Panc1 (cell line): ENCODE data around the gene CTNND2. TPM values are rescaled to one million over a fixed set of nuclear protein-coding genes. Genes with fewer than 3 reads are reported as not detected.

Experiments
- ATAC-seq: fragments of 200-7000 bp; cut with Tn5 transposase; 2 replicates; pipeline ENCODE4 v1.9.1; 2020; ENCODE audit warnings: mild to moderate bottlenecking, moderate library complexity
- BruUV-seq: library from RNA; stranded (reverse); fragments of 400-500 nt; replicated peaks from 2 replicates; lab custom pipeline; 2021; lab: Mats Ljungman, UMichigan
- CTCF ChIA-PET: fragments of 300-600 bp; sonication (Branson Sonifier 250); formaldehyde crosslinking; loops from one replicate; lab custom pipeline; 2022; ENCODE audit warnings: antibody characterized with exemption; lab: Charles Lee
- POLR2A ChIA-PET: fragments of 300-600 bp; sonication (Branson Sonifier 250); formaldehyde crosslinking; loops from one replicate; lab custom pipeline; 2022; ENCODE audit warnings: antibody characterized with exemption; lab: Charles Lee
- DNase-seq: peaks from one replicate; pipeline ENCODE4 v3.0.0-alpha.2; 2010; ENCODE audit warnings: low read depth, low spot score
- H3K27ac ChIP-seq: 2 replicates; pipeline ENCODE4 v1.5.1; 2011; ENCODE audit warnings: mild to moderate bottlenecking, low read length, inconsistent platforms
- H3K27me3 ChIP-seq: fragments of 200-500 bp; sonication (Bioruptor generic); 2 replicates; pipeline ENCODE4 v1.6.0; 2014; ENCODE audit warnings: low read length, inconsistent platforms; ENCODE audit not compliant: control insufficient read depth, insufficient read depth
- H3K36me3 ChIP-seq: fragments of 200-500 bp; sonication (Bioruptor generic); 2 replicates; pipeline ENCODE4 v1.5.1; 2014; ENCODE audit warnings: inconsistent platforms, mild to moderate bottlenecking, low read length, moderate library complexity; ENCODE audit not compliant: control insufficient read depth, insufficient read depth
- H3K4me1 ChIP-seq: 2 replicates; pipeline ENCODE4 v1.5.1; 2011; ENCODE audit warnings: inconsistent platforms, mild to moderate bottlenecking, low read length, moderate library complexity; ENCODE audit not compliant: control insufficient read depth, insufficient read depth
- H3K4me3 ChIP-seq, 2 experiments: 2 replicates each; pipeline ENCODE4 v1.5.1; 2011 to 2012; ENCODE audit warnings: low read depth in 2 of 2, low read length in 2 of 2, mild to moderate bottlenecking in 2 of 2, inconsistent platforms in 1 of 2, moderate library complexity in 1 of 2
- H3K9me3 ChIP-seq: fragments of 200-500 bp; sonication (Bioruptor generic); 2 replicates; pipeline ENCODE4 v1.5.1; 2014; ENCODE audit warnings: low read depth, mild to moderate bottlenecking, inconsistent platforms, low read length, moderate library complexity; ENCODE audit not compliant: control insufficient read depth, insufficient read depth
- POLR2AphosphoS5 ChIP-seq: IDR thresholded peaks from 2 replicates; pipeline ENCODE4 v1.6.1; 2012; ENCODE audit warnings: mild to moderate bottlenecking, low read depth, low read length, moderate library complexity
- SIN3A ChIP-seq: IDR thresholded peaks from 2 replicates; pipeline ENCODE4 v1.6.1; 2012; ENCODE audit warnings: low read depth, mild to moderate bottlenecking, low read length, moderate library complexity, borderline replicate concordance; ENCODE audit not compliant: insufficient read depth
- TCF7L2 ChIP-seq: IDR thresholded peaks from 2 replicates; pipeline ENCODE4 v1.6.1; 2011; ENCODE audit warnings: mild to moderate bottlenecking, low read depth, low read length, inconsistent platforms
- in situ Hi-C: cut with HindIII; loops from 2 replicates; pipeline ENCODE4 v1.10.0; 2016; ENCODE audit warnings: low sequenced_read_pairs, low pct_unique_long_range_greater_than_20kb
- intact Hi-C: fragments of 100-400 bp; cut with micrococcal nuclease; formaldehyde crosslinking; loops from one replicate; pipeline ENCODE4 v1.10.0; 2022; ENCODE audit not compliant: unreplicated experiment
- total RNA-seq: library from RNA; stranded (reverse); gene quantifications from one replicate; pipeline ENCODE4 v1.2.1, GENCODE V29; 2021; ENCODE audit not compliant: unreplicated experiment
- TF ChIP-seq, protein P1 (sequence below): fragments of 450-650 bp; IDR thresholded peaks from 2 replicates; pipeline ENCODE4 v1.5.1; 2017; ENCODE audit warnings: mild to moderate bottlenecking
- TF ChIP-seq, protein P2 (sequence below), 2 experiments: IDR thresholded peaks; 2 replicates each; pipeline ENCODE4 v1.6.1; 2011 to 2012; ENCODE audit warnings: low read depth in 2 of 2, control low read depth in 1 of 2, low read length in 1 of 2, mild to moderate bottlenecking in 1 of 2, moderate library complexity in 1 of 2; ENCODE audit not compliant: insufficient read depth in 1 of 2

Gene CTNND2
- total RNA-seq, 1 experiment from 2014 or later = 1.0 TPM

DNA sequence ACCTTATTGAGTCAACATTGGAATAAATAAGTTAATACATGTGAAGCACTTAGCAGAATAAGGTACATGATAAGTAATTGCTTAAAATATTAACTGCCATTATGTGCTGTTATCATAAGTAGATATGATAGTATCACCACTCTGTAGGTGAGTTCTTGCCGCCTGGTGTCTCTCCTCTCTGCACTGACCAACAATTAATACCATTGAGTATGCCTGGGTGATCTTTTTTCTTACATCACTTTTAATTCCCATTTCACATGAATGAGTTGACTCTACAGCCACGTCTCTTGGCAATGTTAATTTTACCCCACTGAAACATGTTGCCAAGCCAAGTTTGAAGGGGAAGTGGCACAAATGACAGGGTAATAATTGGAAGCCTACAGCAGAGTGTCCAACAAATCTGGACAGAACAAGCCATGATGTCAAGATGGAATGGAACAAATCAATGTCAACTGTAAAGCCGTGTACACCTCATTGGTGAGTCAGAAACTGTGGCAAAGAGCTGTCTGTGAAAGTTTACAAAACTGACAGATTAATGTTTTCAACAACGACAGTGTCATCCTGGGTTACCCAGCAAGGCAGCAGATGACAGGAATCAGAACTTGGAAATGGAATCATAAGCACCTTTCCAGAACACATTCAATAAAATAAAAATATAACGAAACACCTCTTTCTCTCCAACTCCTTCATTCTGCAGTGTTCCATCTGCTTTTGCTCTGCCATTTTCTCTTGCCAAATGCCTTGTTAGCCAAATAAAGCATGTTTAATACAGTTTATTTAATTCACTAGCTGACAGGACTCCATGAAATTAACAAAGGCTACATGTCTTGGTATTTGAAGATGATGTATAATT, 330.9 kb downstream of the CTNND2 start:
- in situ Hi-C loops = no loop called here
- ChIA-PET CTCF (no interaction called here), POLR2A (no interaction called here)

DNA sequence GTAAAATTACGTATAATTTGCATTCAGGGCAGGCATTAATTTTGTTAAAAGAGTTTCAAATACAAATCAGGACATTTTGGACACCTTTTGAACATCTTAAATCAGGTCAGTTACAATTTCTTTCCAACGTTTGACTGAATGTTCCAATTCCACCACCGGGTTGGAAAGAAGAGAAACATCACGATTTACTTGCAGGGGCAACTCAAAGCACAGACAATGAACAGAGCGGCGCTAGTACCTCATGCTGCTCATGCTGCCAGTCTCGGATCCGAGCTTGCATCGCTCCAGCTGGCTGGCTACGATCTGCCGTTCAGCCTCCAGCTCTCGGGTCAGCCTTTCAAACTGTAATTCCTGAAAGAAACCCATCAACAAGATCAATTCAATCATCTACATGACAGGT, 339.5 kb downstream of the CTNND2 start:
- no peak for ATAC-seq
- intact Hi-C loops (no loop called here), in situ Hi-C loops (no loop called here)
- H3K27ac ChIP-seq = no peak overlapping the region
- H3K9me3 ChIP-seq = no peaks in the 10 kb centered on the region
- no peaks in the 10 kb centered on the region for H3K4me1 ChIP-seq
- no TSS peak for BruUV-seq
- DNase-seq = no peak
- ChIA-PET POLR2A (no interaction called here), CTCF (no interaction called here)
- TF ChIP-seq, protein P1, sequence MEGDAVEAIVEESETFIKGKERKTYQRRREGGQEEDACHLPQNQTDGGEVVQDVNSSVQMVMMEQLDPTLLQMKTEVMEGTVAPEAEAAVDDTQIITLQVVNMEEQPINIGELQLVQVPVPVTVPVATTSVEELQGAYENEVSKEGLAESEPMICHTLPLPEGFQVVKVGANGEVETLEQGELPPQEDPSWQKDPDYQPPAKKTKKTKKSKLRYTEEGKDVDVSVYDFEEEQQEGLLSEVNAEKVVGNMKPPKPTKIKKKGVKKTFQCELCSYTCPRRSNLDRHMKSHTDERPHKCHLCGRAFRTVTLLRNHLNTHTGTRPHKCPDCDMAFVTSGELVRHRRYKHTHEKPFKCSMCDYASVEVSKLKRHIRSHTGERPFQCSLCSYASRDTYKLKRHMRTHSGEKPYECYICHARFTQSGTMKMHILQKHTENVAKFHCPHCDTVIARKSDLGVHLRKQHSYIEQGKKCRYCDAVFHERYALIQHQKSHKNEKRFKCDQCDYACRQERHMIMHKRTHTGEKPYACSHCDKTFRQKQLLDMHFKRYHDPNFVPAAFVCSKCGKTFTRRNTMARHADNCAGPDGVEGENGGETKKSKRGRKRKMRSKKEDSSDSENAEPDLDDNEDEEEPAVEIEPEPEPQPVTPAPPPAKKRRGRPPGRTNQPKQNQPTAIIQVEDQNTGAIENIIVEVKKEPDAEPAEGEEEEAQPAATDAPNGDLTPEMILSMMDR = no peak
- TF ChIP-seq, protein P2, sequence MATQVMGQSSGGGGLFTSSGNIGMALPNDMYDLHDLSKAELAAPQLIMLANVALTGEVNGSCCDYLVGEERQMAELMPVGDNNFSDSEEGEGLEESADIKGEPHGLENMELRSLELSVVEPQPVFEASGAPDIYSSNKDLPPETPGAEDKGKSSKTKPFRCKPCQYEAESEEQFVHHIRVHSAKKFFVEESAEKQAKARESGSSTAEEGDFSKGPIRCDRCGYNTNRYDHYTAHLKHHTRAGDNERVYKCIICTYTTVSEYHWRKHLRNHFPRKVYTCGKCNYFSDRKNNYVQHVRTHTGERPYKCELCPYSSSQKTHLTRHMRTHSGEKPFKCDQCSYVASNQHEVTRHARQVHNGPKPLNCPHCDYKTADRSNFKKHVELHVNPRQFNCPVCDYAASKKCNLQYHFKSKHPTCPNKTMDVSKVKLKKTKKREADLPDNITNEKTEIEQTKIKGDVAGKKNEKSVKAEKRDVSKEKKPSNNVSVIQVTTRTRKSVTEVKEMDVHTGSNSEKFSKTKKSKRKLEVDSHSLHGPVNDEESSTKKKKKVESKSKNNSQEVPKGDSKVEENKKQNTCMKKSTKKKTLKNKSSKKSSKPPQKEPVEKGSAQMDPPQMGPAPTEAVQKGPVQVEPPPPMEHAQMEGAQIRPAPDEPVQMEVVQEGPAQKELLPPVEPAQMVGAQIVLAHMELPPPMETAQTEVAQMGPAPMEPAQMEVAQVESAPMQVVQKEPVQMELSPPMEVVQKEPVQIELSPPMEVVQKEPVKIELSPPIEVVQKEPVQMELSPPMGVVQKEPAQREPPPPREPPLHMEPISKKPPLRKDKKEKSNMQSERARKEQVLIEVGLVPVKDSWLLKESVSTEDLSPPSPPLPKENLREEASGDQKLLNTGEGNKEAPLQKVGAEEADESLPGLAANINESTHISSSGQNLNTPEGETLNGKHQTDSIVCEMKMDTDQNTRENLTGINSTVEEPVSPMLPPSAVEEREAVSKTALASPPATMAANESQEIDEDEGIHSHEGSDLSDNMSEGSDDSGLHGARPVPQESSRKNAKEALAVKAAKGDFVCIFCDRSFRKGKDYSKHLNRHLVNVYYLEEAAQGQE (IDR thresholded peaks at IDR 0.05; ENCODE audit: insufficient read depth in 1 of 2, low read depth in 2 of 2, low read length in 1 of 2) = no peak
- no peak for TF ChIP-seq POLR2AphosphoS5
- TF ChIP-seq TCF7L2 = no peak
- TF ChIP-seq SIN3A = no peak
- no peaks in the 10 kb centered on the region for H3K27me3 ChIP-seq
- H3K36me3 ChIP-seq = no peaks in the 10 kb centered on the region
- no peak overlapping the region for H3K4me3 ChIP-seq

More for the DNA sequence above, 330.9 kb downstream of the CTNND2 start:
- H3K27me3 ChIP-seq = no peaks in the 10 kb centered on the region
- no TSS peak for BruUV-seq
- H3K27ac ChIP-seq = no peak overlapping the region
- no peak overlapping the region for H3K4me3 ChIP-seq
- H3K36me3 ChIP-seq = no peaks in the 10 kb centered on the region
- ATAC-seq (no peak), DNase-seq (no peak)
- H3K9me3 ChIP-seq = no peaks in the 10 kb centered on the region
- intact Hi-C loops = no loop called here
- TF ChIP-seq, protein P1 = no peak
- TF ChIP-seq TCF7L2 (no peak), POLR2AphosphoS5 (no peak), SIN3A (no peak)
- TF ChIP-seq, protein P2 (IDR thresholded peaks at IDR 0.05; ENCODE audit: insufficient read depth in 1 of 2, low read depth in 2 of 2, low read length in 1 of 2) = no peak
- no peaks in the 10 kb centered on the region for H3K4me1 ChIP-seq
